HCT116 (cell line): ENCODE measurements around the gene HAND2.

Experiments
- CEBPB ChIP-seq: IDR thresholded peaks from 2 replicates; pipeline ENCODE4 v1.6.1; 2012; ENCODE audit warnings: low read depth
- CTCF ChIP-seq, 3 experiments: fragments of 200-600 bp in 1 of 3; sonication (generic) in 1 of 3; IDR thresholded peaks in 2 of 3; conservative IDR thresholded peaks in 1 of 3; 2 replicates each; pipeline ENCODE4 v1.5.1; 2012 to 2017; ENCODE audit warnings: low read depth in 2 of 3, low read length in 2 of 3, antibody characterized with exemption in 1 of 3, borderline replicate concordance in 1 of 3, control low read depth in 1 of 3, mild to moderate bottlenecking in 1 of 3, mixed read lengths in 1 of 3, mixed run types in 1 of 3, moderate library complexity in 1 of 3; ENCODE audit not compliant: insufficient read depth in 1 of 3
- EZH2 ChIP-seq: fragments of 200-600 bp; sonication (generic); IDR thresholded peaks from 2 replicates; pipeline ENCODE4 v1.6.1; 2017; ENCODE audit warnings: antibody characterized with exemption, mixed run types
- POLR2A ChIP-seq: IDR thresholded peaks from 2 replicates; pipeline ENCODE4 v1.7.0; 2011; ENCODE audit warnings: borderline replicate concordance; ENCODE audit not compliant: insufficient read depth, insufficient read length; ENCODE audit errors: extremely low read depth
- YY1 ChIP-seq: IDR thresholded peaks from 2 replicates; pipeline ENCODE4 v1.6.1; 2011; ENCODE audit warnings: low read length, low read depth, moderate library complexity, mild to moderate bottlenecking; ENCODE audit not compliant: insufficient replicate concordance; ENCODE audit errors: extremely low read depth
- ZBTB33 ChIP-seq: IDR thresholded peaks from 2 replicates; pipeline ENCODE4 v1.6.1; 2011; ENCODE audit warnings: mild to moderate bottlenecking, low read length, moderate library complexity; ENCODE audit not compliant: insufficient replicate concordance; ENCODE audit errors: extremely low read depth

- no peak for TF ChIP-seq EZH2
- TF ChIP-seq CTCF (IDR thresholded peaks at IDR 0.05 in 2 of 3, conservative IDR thresholded peaks at IDR 0.05 in 1 of 3; ENCODE audit: borderline replicate concordance in 1 of 3, insufficient read depth in 1 of 3, low read depth in 2 of 3, low read length in 2 of 3): no peak
- no peak for TF ChIP-seq POLR2A
- TF ChIP-seq YY1: no peak
- no peak for TF ChIP-seq CEBPB
- no peak for TF ChIP-seq ZBTB33
Observed at GRCh38 chr4:173545440-173545839, 15.4 kb upstream of the HAND2 start.
